B cell (primary cell): ENCODE results near the gene KIRREL3. TPM values are rescaled to one million over a fixed set of nuclear protein-coding genes. Genes with fewer than 3 reads are reported as not detected.

Source experiments
- ATAC-seq: fragments of 200-7000 bp; cut with Tn5 transposase; one replicate; pipeline ENCODE4 v1.10.0; 2021; ENCODE audit warnings: low read depth, mild to moderate bottlenecking, moderate number of reproducible peaks, moderate library complexity
- CTCF ChIA-PET: fragments of 350-600 bp; sonication (Branson Sonifier 250); formaldehyde crosslinking; loops from one replicate; lab custom pipeline; 2021; ENCODE audit warnings: antibody characterized with exemption, inconsistent platforms; lab: Charles Lee
- POLR2A ChIA-PET: fragments of 350-600 bp; sonication (Branson Sonifier 250); formaldehyde crosslinking; loops from one replicate; lab custom pipeline; 2021; ENCODE audit warnings: antibody characterized with exemption; lab: Charles Lee
- DNase-seq: peaks from one replicate; pipeline ENCODE4 v3.0.0; 2013
- H2AFZ ChIP-seq: 2 replicates; pipeline ENCODE4 v1.6.1; 2012; ENCODE audit warnings: mild to moderate bottlenecking, low read depth, low read length; ENCODE audit not compliant: insufficient read depth, poor library complexity, severe bottlenecking
- H3K27ac ChIP-seq, 2 donors: 1 replicate in 1 of 2; 2 replicates in 1 of 2; pipeline ENCODE4 v1.5.1; 2012 to 2013; ENCODE audit warnings: low read length in 2 of 2, mild to moderate bottlenecking in 2 of 2, moderate library complexity in 1 of 2
- H3K27me3 ChIP-seq, 4 experiments: fragments of 200-600 bp in 1 of 4; sonication (generic) in 1 of 4; replicated peaks in 1 of 4; 1 replicate in 2 of 4; 2 replicates in 2 of 4; pipeline versions ENCODE4 v1.6.1 to v1.7.0; 2013 to 2016; ENCODE audit warnings: low read length in 3 of 4, mild to moderate bottlenecking in 2 of 4, mixed read lengths in 1 of 4, moderate library complexity in 1 of 4; ENCODE audit not compliant: insufficient read depth in 4 of 4, control insufficient read depth in 3 of 4; ENCODE audit errors: control extremely low read depth in 1 of 4
- H3K36me3 ChIP-seq, 2 experiments: replicated peaks in 1 of 2; 1 replicate in 1 of 2; 2 replicates in 1 of 2; pipeline versions ENCODE4 v1.6.1 to v1.7.1; 2013; ENCODE audit warnings: low read length in 1 of 2; ENCODE audit not compliant: insufficient read depth in 2 of 2, control insufficient read depth in 1 of 2; ENCODE audit errors: control extremely low read depth in 1 of 2, extremely low read depth in 1 of 2
- H3K4me1 ChIP-seq, 2 donors: fragments of 200-600 bp in 1 of 2; sonication (generic) in 1 of 2; 1 replicate in 1 of 2; 2 replicates in 1 of 2; pipeline versions ENCODE4 v1.5.1 to v1.6.1; 2013 to 2017; ENCODE audit warnings: low read length in 2 of 2; ENCODE audit not compliant: control insufficient read depth in 2 of 2, insufficient read depth in 2 of 2
- H3K4me2 ChIP-seq: replicated peaks from 2 replicates; pipeline ENCODE3; 2012; ENCODE audit warnings: mild to moderate bottlenecking, low read depth, low read length; ENCODE audit not compliant: poor library complexity, severe bottlenecking
- H3K4me3 ChIP-seq, 5 experiments: fragments of 200-600 bp in 1 of 5; sonication (generic) in 1 of 5; 1 replicate in 3 of 5; 2 replicates in 2 of 5; pipeline versions ENCODE4 v1.5.1 to v1.7.0; 2011 to 2016; ENCODE audit warnings: low read length in 4 of 5, mild to moderate bottlenecking in 4 of 5, low read depth in 2 of 5, control low read depth in 1 of 5, moderate library complexity in 1 of 5; ENCODE audit not compliant: insufficient read depth in 1 of 5; ENCODE audit errors: control extremely low read depth in 1 of 5, extremely low read depth in 1 of 5
- H3K79me2 ChIP-seq: fragments of 200-600 bp; sonication (generic); one replicate; pipeline ENCODE4 v1.6.0; 2016; ENCODE audit warnings: low read length; ENCODE audit not compliant: control insufficient read depth, insufficient read depth
- H3K9ac ChIP-seq: fragments of 200-600 bp; sonication (generic); 2 replicates; pipeline ENCODE4 v1.6.1; 2017; ENCODE audit warnings: mild to moderate bottlenecking, low read length, moderate library complexity
- H3K9me3 ChIP-seq, 3 donors: one replicate each; pipeline versions ENCODE4 v1.6.1 to v1.7.1; 2013; ENCODE audit warnings: low read length in 2 of 3; ENCODE audit not compliant: control insufficient read depth in 2 of 3, insufficient read depth in 1 of 3; ENCODE audit errors: control extremely low read depth in 1 of 3
- H4K20me1 ChIP-seq: 2 replicates; pipeline ENCODE4 v1.6.0; 2012; ENCODE audit warnings: mild to moderate bottlenecking, low read length; ENCODE audit not compliant: insufficient read depth, control insufficient read depth, poor library complexity, severe bottlenecking
- H3K27ac Mint-ChIP-seq: one replicate; pipeline ENCODE4 v1.8.0; 2021; ENCODE audit warnings: mixed read lengths
- H3K27me3 Mint-ChIP-seq: one replicate; pipeline ENCODE4 v1.8.0; 2021; ENCODE audit warnings: mixed read lengths
- H3K4me1 Mint-ChIP-seq: one replicate; pipeline ENCODE4 v1.8.0; 2021; ENCODE audit warnings: mixed read lengths
- H3K4me3 Mint-ChIP-seq: one replicate; pipeline ENCODE4 v1.8.0; 2021; ENCODE audit warnings: mixed read lengths
- H3K9me3 Mint-ChIP-seq: one replicate; pipeline ENCODE4 v1.8.0; 2022; ENCODE audit warnings: mixed read lengths; ENCODE audit not compliant: insufficient read depth
- CTCF ChIP-seq: fragments of 200-600 bp; IDR thresholded peaks from one replicate; pipeline ENCODE4 v1.8.0; 2022; ENCODE audit warnings: antibody characterized with exemption, mild to moderate bottlenecking
- EZH2 ChIP-seq: IDR thresholded peaks from 2 replicates; pipeline ENCODE4 v1.6.1; 2012; ENCODE audit warnings: borderline replicate concordance, low read depth, mild to moderate bottlenecking, moderate library complexity, low read length; ENCODE audit not compliant: insufficient read depth, poor library complexity, severe bottlenecking
- WGBS: methylation state at CpG from one replicate; pipeline ENCODE4 v1.1.5; 2013; ENCODE audit warnings: missing lambda C conversion rate; ENCODE audit not compliant: insufficient coverage; 5-methylcytosine and 5-hydroxymethylcytosine counted together
- intact Hi-C: fragments of 100-400 bp; cut with micrococcal nuclease; formaldehyde crosslinking; loops from one replicate; pipeline ENCODE4 v1.10.0; 2022
- polyA plus RNA-seq: library from polyadenylated mRNA; depleted of rRNA; stranded (reverse); fragments of >200 nt; gene quantifications from 2 replicates; pipeline ENCODE4 v1.2.3, GENCODE V29; 2012
- total RNA-seq, 2 donors: library from RNA; stranded (reverse); fragments of 120-200 nt in 1 of 2; gene quantifications; 1 replicate in 1 of 2; 2 replicates in 1 of 2; pipeline versions ENCODE4 v1.2.3 to v1.2.4, GENCODE V29; 2013 to 2022

KIRREL3 gene
- total and polyA plus RNA-seq, 2 donors (not counting 1 experiment from before 2014, with no cell fraction given), result not detected

GRCh38 chr11:126385991-126386728 lies 614.4 kb downstream of the KIRREL3 start:
- Histone ChIP-seq H3K27ac (no peak overlapping the region), H4K20me1 (no peaks in the 10 kb centered on the region), H2AFZ (no peak overlapping the region), H3K36me3 (no peaks in the 10 kb centered on the region), H3K4me1 (no peaks in the 10 kb centered on the region), H3K4me2 (no peak overlapping the region), H3K9me3 (no peaks in the 10 kb centered on the region), H3K9ac (no peak overlapping the region), H3K4me3 (no peak overlapping the region), H3K79me2 (no peaks in the 10 kb centered on the region), H3K27me3 (no peaks in the 10 kb centered on the region)
- 80% methylated on average over 6 of the region's 8 CpGs for WGBS
- intact Hi-C loops, result no loop called here
- no peak for TF ChIP-seq EZH2
- TF ChIP-seq CTCF, result no peak
- Mint-ChIP-seq H3K4me3 (no peak overlapping the region), H3K27ac (no peak overlapping the region), H3K27me3 (no peaks in the 10 kb centered on the region), H3K9me3 (no peaks in the 10 kb centered on the region), H3K4me1 (no peaks in the 10 kb centered on the region)
- POLR2A ChIA-PET, result no interaction called here
- CTCF ChIA-PET, result no interaction called here
- ATAC-seq (no peak), DNase-seq (no peak)

- TF ChIP-seq EZH2, result no peak
- TF ChIP-seq CTCF, result no peak
- 88% methylated on average over 7 of the region's 9 CpGs for WGBS
- Mint-ChIP-seq H3K9me3 (no peaks in the 10 kb centered on the region), H3K4me1 (no peaks in the 10 kb centered on the region), H3K4me3 (no peak overlapping the region), H3K27ac (no peak overlapping the region), H3K27me3 (no peaks in the 10 kb centered on the region)
- ATAC-seq (no peak), DNase-seq (no peak)
- Histone ChIP-seq H4K20me1 (no peaks in the 10 kb centered on the region), H3K4me1 (no peaks in the 10 kb centered on the region), H3K9me3 (no peaks in the 10 kb centered on the region), H3K4me2 (no peak overlapping the region), H3K36me3 (no peaks in the 10 kb centered on the region), H2AFZ (no peak overlapping the region), H3K27ac (no peak overlapping the region), H3K9ac (no peak overlapping the region), H3K79me2 (no peaks in the 10 kb centered on the region), H3K27me3 (no peaks in the 10 kb centered on the region), H3K4me3 (no peak overlapping the region)
- intact Hi-C loops, result no loop called here
- ChIA-PET POLR2A (no interaction called here), CTCF (no interaction called here)
These were observed 616.0 kb downstream of the KIRREL3 start for GRCh38 chr11:126384449-126385070.
